OCI-LY1 (cell line): Measurements from ENCODE around the gene TRAPPC5.

Experiments
- H2AFZ ChIP-seq: fragments of 200-600 bp; sonication (generic), shearing (Covaris generic); 2 replicates; pipeline ENCODE4 v1.6.0; 2014; ENCODE audit warnings: antibody characterized with exemption, mild to moderate bottlenecking, low read length
- H3F3A ChIP-seq: fragments of 200-600 bp; sonication (generic), shearing (Covaris generic); 2 replicates; pipeline ENCODE4 v1.6.0; 2014; ENCODE audit warnings: mild to moderate bottlenecking, antibody characterized with exemption, low read length, moderate library complexity; ENCODE audit not compliant: insufficient read depth
- H3K27ac ChIP-seq: fragments of 200-600 bp; sonication (generic); 2 replicates; pipeline ENCODE4 v1.5.1; 2014; ENCODE audit warnings: low read length, mixed run types, mild to moderate bottlenecking, low read depth; ENCODE audit not compliant: poor library complexity, severe bottlenecking
- H3K27me3 ChIP-seq: fragments of 200-600 bp; sonication (generic); 2 replicates; pipeline ENCODE4 v1.6.0; 2014; ENCODE audit warnings: antibody characterized with exemption, mild to moderate bottlenecking, low read length, moderate library complexity; ENCODE audit not compliant: insufficient read depth
- H3K36me3 ChIP-seq: fragments of 200-600 bp; sonication (generic); 2 replicates; pipeline ENCODE4 v1.6.1; 2014; ENCODE audit warnings: mild to moderate bottlenecking, antibody characterized with exemption, low read length, moderate library complexity, mixed read lengths; ENCODE audit not compliant: insufficient read depth
- H3K4me1 ChIP-seq: fragments of 200-600 bp; sonication (generic); 2 replicates; pipeline ENCODE4 v1.5.1; 2014; ENCODE audit warnings: mild to moderate bottlenecking, low read length, moderate library complexity; ENCODE audit not compliant: insufficient read depth, severe bottlenecking
- H3K4me2 ChIP-seq: fragments of 200-600 bp; sonication (generic), shearing (Covaris generic); 2 replicates; pipeline ENCODE4 v1.6.1; 2014; ENCODE audit warnings: low read length
- H3K4me3 ChIP-seq: fragments of 200-600 bp; sonication (generic); 2 replicates; pipeline ENCODE4 v1.5.1; 2014; ENCODE audit warnings: low read length, low read depth, mild to moderate bottlenecking, mixed read lengths; ENCODE audit not compliant: poor library complexity, severe bottlenecking
- H3K79me2 ChIP-seq: fragments of 200-600 bp; shearing (Covaris generic); 2 replicates; pipeline ENCODE4 v1.6.1; 2016; ENCODE audit warnings: mixed run types, low read length, mixed read lengths; ENCODE audit not compliant: insufficient read depth
- H3K9ac ChIP-seq: fragments of 200-600 bp; sonication (generic), shearing (Covaris generic); 2 replicates; pipeline ENCODE4 v1.6.1; 2014; ENCODE audit warnings: mild to moderate bottlenecking, low read length, mixed read lengths
- H3K9me2 ChIP-seq: fragments of 200-600 bp; sonication (generic), shearing (Covaris generic); 2 replicates; pipeline ENCODE4 v1.6.1; 2014; ENCODE audit warnings: low read depth, mild to moderate bottlenecking, low read length, mixed read lengths
- H3K9me3 ChIP-seq: fragments of 200-600 bp; shearing (Covaris generic); 2 replicates; pipeline ENCODE4 v1.6.1; 2014; ENCODE audit warnings: low read length, mixed read lengths
- H4K20me1 ChIP-seq: fragments of 200-600 bp; sonication (generic), shearing (Covaris generic); 2 replicates; pipeline ENCODE4 v1.6.0; 2016; ENCODE audit warnings: mild to moderate bottlenecking, low read length; ENCODE audit not compliant: insufficient read depth
- CTCF ChIP-seq: fragments of 200-600 bp; sonication (generic), shearing (Covaris generic); IDR thresholded peaks from 2 replicates; pipeline ENCODE4 v1.5.1; 2017; ENCODE audit warnings: mild to moderate bottlenecking, antibody characterized with exemption, low read length, moderate library complexity, mixed read lengths
- EZH2 ChIP-seq: fragments of 200-600 bp; sonication (generic), shearing (Covaris generic); IDR thresholded peaks from 2 replicates; pipeline ENCODE4 v1.8.0; 2017; ENCODE audit warnings: borderline replicate concordance, mixed run types, mild to moderate bottlenecking, antibody characterized with exemption, low read length, moderate library complexity, mixed read lengths

The TRAPPC5 gene

GRCh38 chr19:7716762-7717161, 36.1 kb downstream of the TRAPPC5 start:
- H3K9me2 ChIP-seq = no peaks in the 10 kb centered on the region
- no peak overlapping the region for H3K4me3 ChIP-seq

GRCh38 chr19:7718668-7719067, 38.0 kb downstream of the TRAPPC5 start:
- Histone ChIP-seq H3K9me2 (no peaks in the 10 kb centered on the region), H4K20me1 (no peaks in the 10 kb centered on the region), H3K27ac (no peak overlapping the region)

More at GRCh38 chr19:7716762-7717161, 36.1 kb downstream of the TRAPPC5 start:
- Histone ChIP-seq H3K4me2 (no peak overlapping the region), H3F3A (no peaks in the 10 kb centered on the region), H3K27me3 (peaks cover 6% of the 10 kb centered on the region; the same call in 1 of the 2 replicates), H3K9me3 (no peaks in the 10 kb centered on the region), H3K27ac (no peak overlapping the region), H3K79me2 (no peaks in the 10 kb centered on the region), H3K4me1 (no peaks in the 10 kb centered on the region), H3K36me3 (no peaks in the 10 kb centered on the region), H3K9ac (no peak overlapping the region), H4K20me1 (no peaks in the 10 kb centered on the region), H2AFZ (no peak overlapping the region)
- TF ChIP-seq CTCF (no peak), EZH2 (no peak)

GRCh38 chr19:7720351-7720750, 39.7 kb downstream of the TRAPPC5 start:
- H3K36me3 ChIP-seq = no peaks in the 10 kb centered on the region
- no peaks in the 10 kb centered on the region for H3K79me2 ChIP-seq
- no peak overlapping the region for H3K27ac ChIP-seq
- H3K4me1 ChIP-seq = no peaks in the 10 kb centered on the region
- no peak for TF ChIP-seq CTCF
- TF ChIP-seq EZH2 = no peak
- H3K27me3 ChIP-seq = peaks cover 6% of the 10 kb centered on the region; the same call in 1 of the 2 replicates
- no peak overlapping the region for H2AFZ ChIP-seq
- no peaks in the 10 kb centered on the region for H4K20me1 ChIP-seq
- H3K4me2 ChIP-seq = no peak overlapping the region
- H3K9ac ChIP-seq = no peak overlapping the region
- no peak overlapping the region for H3K4me3 ChIP-seq
- no peaks in the 10 kb centered on the region for H3K9me2 ChIP-seq
- H3F3A ChIP-seq = no peaks in the 10 kb centered on the region
- H3K9me3 ChIP-seq = no peaks in the 10 kb centered on the region

More at GRCh38 chr19:7718668-7719067, 38.0 kb downstream of the TRAPPC5 start:
- H3K79me2 ChIP-seq = no peaks in the 10 kb centered on the region
- no peaks in the 10 kb centered on the region for H3F3A ChIP-seq
- H3K9me3 ChIP-seq = no peaks in the 10 kb centered on the region
- H3K4me2 ChIP-seq = no peak overlapping the region
- no peak overlapping the region for H2AFZ ChIP-seq
- H3K27me3 ChIP-seq = peaks cover 6% of the 10 kb centered on the region; the same call in 1 of the 2 replicates
- TF ChIP-seq EZH2 (no peak), CTCF (no peak)
- H3K9ac ChIP-seq = no peak overlapping the region
- H3K4me3 ChIP-seq = no peak overlapping the region
- no peaks in the 10 kb centered on the region for H3K36me3 ChIP-seq
- H3K4me1 ChIP-seq = no peaks in the 10 kb centered on the region
